Breast epithelium (tissue), 4 donors: ENCODE results near the gene NAV2. TPM values are rescaled to one million over a fixed set of nuclear protein-coding genes. Genes with fewer than 3 reads are reported as not detected.

ENCODE experiments used
- DNase-seq, 2 donors: peaks; one replicate each; pipeline ENCODE4 v3.0.0-alpha.2; 2019; ENCODE audit warnings: low spot score in 2 of 2
- H3K27ac ChIP-seq, 2 donors: fragments of 200-600 bp; sonication (generic) in 1 of 2; one replicate each; pipeline ENCODE4 v1.5.1; 2016 to 2019; ENCODE audit warnings: mild to moderate bottlenecking in 1 of 2
- H3K27me3 ChIP-seq, 2 donors: fragments of 200-600 bp; sonication (generic) in 1 of 2; one replicate each; pipeline versions ENCODE4 v1.5.1 to v1.6.0; 2017 to 2019; ENCODE audit warnings: control low read depth in 1 of 2, mild to moderate bottlenecking in 1 of 2
- H3K36me3 ChIP-seq: fragments of 200-600 bp; one replicate; pipeline ENCODE4 v1.5.1; 2019
- H3K4me1 ChIP-seq, 2 donors: fragments of 200-600 bp; sonication (generic); one replicate each; pipeline ENCODE4 v1.5.1; 2016 to 2019; ENCODE audit warnings: control low read depth in 1 of 2
- H3K4me3 ChIP-seq, 3 donors: fragments of 200-600 bp; sonication (generic); 1 replicate in 2 of 3; 2 replicates in 1 of 3; pipeline ENCODE4 v1.5.1; 2016 to 2019; ENCODE audit warnings: mild to moderate bottlenecking in 3 of 3, moderate library complexity in 2 of 3
- H3K9me3 ChIP-seq, 2 donors: fragments of 200-600 bp; sonication (generic) in 1 of 2; one replicate each; pipeline ENCODE4 v1.5.1; 2016 to 2019; ENCODE audit warnings: control low read depth in 1 of 2
- CTCF ChIP-seq, 3 donors: fragments of 450-650 bp; IDR thresholded peaks; one replicate each; pipeline ENCODE4 v1.5.1; 2016 to 2017; ENCODE audit warnings: antibody characterized with exemption in 3 of 3, mild to moderate bottlenecking in 3 of 3, moderate library complexity in 3 of 3
- POLR2A ChIP-seq: fragments of 450-650 bp; IDR thresholded peaks from one replicate; pipeline ENCODE4 v1.6.1; 2016; ENCODE audit warnings: antibody characterized with exemption, mild to moderate bottlenecking, moderate library complexity
- POLR2AphosphoS5 ChIP-seq, 3 donors: sonication (generic); formaldehyde crosslinking; IDR thresholded peaks; one replicate each; pipeline ENCODE4 v1.6.1; 2017; ENCODE audit warnings: antibody characterized with exemption in 3 of 3
- intact Hi-C: fragments of 100-400 bp; cut with DNase I; formaldehyde crosslinking; loops from one replicate; pipeline ENCODE4 v1.15.1; 2023; ENCODE audit warnings: low total_unique reads
- total RNA-seq, 3 donors: library from RNA; depleted of rRNA; stranded (reverse); fragments of >200 nt; gene quantifications; one replicate each; pipeline ENCODE4 v1.1.0, GENCODE V29; 2016

NAV2 gene
- total RNA-seq, 3 donors from 2014 or later = 28.2 to 61.8 (median 31.4) TPM

GRCh38 chr11:20032577-20033260 lies 320.1 kb downstream of the NAV2 start:
- intact Hi-C loops = no loop called here
- Histone ChIP-seq H3K4me1 (peaks cover 0 to 2% of the 10 kb centered on the region in 2 donors), H3K27ac (no peak overlapping the region)

GRCh38 chr11:20033806-20034205 lies 321.2 kb downstream of the NAV2 start:
- no peaks in the 10 kb centered on the region for H3K4me1 ChIP-seq
- H3K27me3 ChIP-seq = no peaks in the 10 kb centered on the region
- TF ChIP-seq POLR2AphosphoS5 (IDR thresholded peaks at IDR 0.05) (no peak), CTCF (IDR thresholded peaks at IDR 0.05) (no peak), POLR2A (no peak)
- no peaks in the 10 kb centered on the region for H3K9me3 ChIP-seq
- no peak overlapping the region for H3K4me3 ChIP-seq
- intact Hi-C loops = no loop called here
- H3K27ac ChIP-seq = no peak overlapping the region
- DNase-seq = no peak
- H3K36me3 ChIP-seq = no peaks in the 10 kb centered on the region

More at GRCh38 chr11:20032577-20033260, 320.1 kb downstream of the NAV2 start:
- Histone ChIP-seq H3K4me3 (no peak overlapping the region), H3K9me3 (no peaks in the 10 kb centered on the region), H3K36me3 (no peaks in the 10 kb centered on the region), H3K27me3 (no peaks in the 10 kb centered on the region)
- no peak for DNase-seq
- TF ChIP-seq POLR2AphosphoS5 (IDR thresholded peaks at IDR 0.05) (no peak), CTCF (IDR thresholded peaks at IDR 0.05) (no peak), POLR2A (no peak)

- DNase-seq = no peak
- Histone ChIP-seq H3K36me3 (no peaks in the 10 kb centered on the region), H3K9me3 (no peaks in the 10 kb centered on the region), H3K4me3 (no peak overlapping the region), H3K4me1 (no peaks in the 10 kb centered on the region), H3K27ac (no peak overlapping the region), H3K27me3 (no peaks in the 10 kb centered on the region)
- TF ChIP-seq POLR2AphosphoS5 (IDR thresholded peaks at IDR 0.05) = no peak
- intact Hi-C loops = no loop called here
Measured at GRCh38 chr11:20034941-20035340, 322.3 kb downstream of the NAV2 start.

- Histone ChIP-seq H3K36me3 (no peaks in the 10 kb centered on the region), H3K4me3 (no peak overlapping the region), H3K4me1 (no peaks in the 10 kb centered on the region), H3K27me3 (no peaks in the 10 kb centered on the region), H3K9me3 (no peaks in the 10 kb centered on the region), H3K27ac (peak overlapping the region; percentile 8 to 54)
- intact Hi-C loops = no loop called here
- DNase-seq = no peak
- TF ChIP-seq CTCF (IDR thresholded peaks at IDR 0.05) (no peak), POLR2A (no peak), POLR2AphosphoS5 (IDR thresholded peaks at IDR 0.05) (no peak)
Measured at GRCh38 chr11:20035375-20035700, 322.7 kb downstream of the NAV2 start.

GRCh38 chr11:20035701-20036601 lies 323.3 kb downstream of the NAV2 start:
- Histone ChIP-seq H3K9me3 (no peaks in the 10 kb centered on the region), H3K4me1 (no peaks in the 10 kb centered on the region), H3K27ac (peak overlapping the region; percentile 8 to 54), H3K27me3 (no peaks in the 10 kb centered on the region), H3K36me3 (no peaks in the 10 kb centered on the region), H3K4me3 (no peak overlapping the region)
- DNase-seq = peak in 1 of 2 donors; percentile 57
- TF ChIP-seq POLR2AphosphoS5 (IDR thresholded peaks at IDR 0.05) = no peak
- no peak for TF ChIP-seq CTCF (IDR thresholded peaks at IDR 0.05)
- no peak for TF ChIP-seq POLR2A
- intact Hi-C loops = no loop called here
